A549 (cell line): Measurements from ENCODE around the gene UBAC2.
"Not testable (repeated sequence)": the region's sequence is repeated elsewhere in the genome, so short reads cannot be mapped to it uniquely, and the experiment has no call there.

Experiments
- CTCF ChIP-seq: fragments of >200 bp; sonication (Bioruptor Twin); formaldehyde crosslinking; IDR thresholded peaks from 3 replicates; pipeline ENCODE4 v1.5.1; 2016
- EP300 ChIP-seq, 2 experiments: fragments of >200 bp; sonication (Bioruptor Twin); formaldehyde crosslinking; IDR thresholded peaks; 2 replicates in 1 of 2; 3 replicates in 1 of 2; pipeline ENCODE4 v1.6.1; 2016 to 2017
- NFE2L2 ChIP-seq: fragments of 150-350 bp; conservative IDR thresholded peaks from 2 replicates; pipeline ENCODE4 v1.6.1; 2014; ENCODE audit warnings: low read length
- NR3C1 ChIP-seq: fragments of >200 bp; sonication (Bioruptor Twin); formaldehyde crosslinking; IDR thresholded peaks from 3 replicates; pipeline ENCODE4 v1.6.1; 2017
- POLR2A ChIP-seq: IDR thresholded peaks from 2 replicates; pipeline ENCODE4 v1.6.1; 2012; ENCODE audit warnings: mild to moderate bottlenecking, low read length
- RAD21 ChIP-seq, 2 experiments: fragments of >200 bp in 1 of 2; sonication (Bioruptor Twin) in 1 of 2; formaldehyde crosslinking in 1 of 2; IDR thresholded peaks in 1 of 2; conservative IDR thresholded peaks in 1 of 2; 2 replicates in 1 of 2; 3 replicates in 1 of 2; pipeline ENCODE4 v1.6.1; 2012 to 2018; ENCODE audit warnings: inconsistent platforms in 1 of 2
- SMC3 ChIP-seq: fragments of >200 bp; sonication (Bioruptor Twin); formaldehyde crosslinking; IDR thresholded peaks from 3 replicates; pipeline ENCODE4 v1.6.1; 2018; ENCODE audit warnings: inconsistent platforms
- ZNF302 ChIP-seq: fragments of 250-450 bp; sonication (Bioruptor Pico); IDR thresholded peaks from 2 replicates; pipeline ENCODE4 v1.9.0; 2021; ENCODE audit warnings: inconsistent platforms, mild to moderate bottlenecking, moderate library complexity

- TF ChIP-seq CTCF; NR3C1; NFE2L2; RAD21 (conservative IDR thresholded peaks at IDR 0.05 in 1 of 2, IDR thresholded peaks at IDR 0.05 in 1 of 2); SMC3; POLR2A; ZNF302 (CRISPR knock-in tag); EP300 (IDR thresholded peaks at IDR 0.05): not testable (repeated sequence)
Observed at GRCh38 chr13:99389094-99389493, 188.4 kb downstream of the UBAC2 start.
